Naive thymus-derived CD4-positive, alpha-beta T cell (primary cell): Measurements from ENCODE around the gene OVAAL. TPM values are rescaled to one million over a fixed set of nuclear protein-coding genes. Genes with fewer than 3 reads are reported as not detected.

Source experiments
- ATAC-seq: fragments of 150-1000 bp; cut with Tn5 transposase; 2 replicates; pipeline ENCODE4 v1.10.0; 2021; ENCODE audit warnings: mild to moderate bottlenecking, moderate library complexity
- CTCF ChIA-PET: fragments of 350-600 bp; sonication (Branson Sonifier 250); formaldehyde crosslinking; loops from one replicate; lab custom pipeline; 2021; ENCODE audit warnings: antibody characterized with exemption; lab: Charles Lee
- POLR2A ChIA-PET: fragments of 350-600 bp; sonication (Branson Sonifier 250); formaldehyde crosslinking; loops from one replicate; lab custom pipeline; 2021; ENCODE audit warnings: antibody characterized with exemption, inconsistent platforms; lab: Charles Lee
- DNase-seq, 9 donors: peaks; one replicate each; pipeline versions ENCODE4 v3.0.0 to v3.0.0-alpha.2; 2020 to 2022; ENCODE audit warnings: mixed read lengths in 1 of 9
- H3K27ac ChIP-seq: one replicate; pipeline ENCODE4 v1.7.0; 2013; ENCODE audit warnings: mild to moderate bottlenecking, low read depth, low read length, moderate library complexity
- H3K27me3 ChIP-seq, 2 donors: one replicate each; pipeline ENCODE4 v1.7.0; 2013; ENCODE audit warnings: low read length in 2 of 2, mild to moderate bottlenecking in 2 of 2, moderate library complexity in 2 of 2; ENCODE audit not compliant: control insufficient read depth in 2 of 2, insufficient read depth in 2 of 2
- H3K36me3 ChIP-seq, 3 experiments: 1 replicate in 2 of 3; 2 replicates in 1 of 3; pipeline ENCODE4 v1.7.0; 2013; ENCODE audit warnings: low read length in 3 of 3, mild to moderate bottlenecking in 3 of 3, moderate library complexity in 1 of 3; ENCODE audit not compliant: insufficient read depth in 3 of 3, control insufficient read depth in 2 of 3
- H3K4me1 ChIP-seq, 2 donors: one replicate each; pipeline ENCODE4 v1.7.0; 2013; ENCODE audit warnings: low read length in 2 of 2, mild to moderate bottlenecking in 2 of 2, moderate library complexity in 1 of 2; ENCODE audit not compliant: control insufficient read depth in 2 of 2, insufficient read depth in 2 of 2
- H3K4me3 ChIP-seq: 2 replicates; pipeline ENCODE4 v1.7.0; 2013; ENCODE audit warnings: mild to moderate bottlenecking, low read length
- H3K9me3 ChIP-seq, 3 experiments: 1 replicate in 2 of 3; 2 replicates in 1 of 3; pipeline ENCODE4 v1.7.0; 2013; ENCODE audit warnings: low read length in 3 of 3; ENCODE audit not compliant: control insufficient read depth in 2 of 3
- H3K27ac Mint-ChIP-seq, 9 donors: one replicate each; pipeline ENCODE4 v1.8.0; 2020 to 2022; ENCODE audit warnings: mixed read lengths in 9 of 9, mild to moderate bottlenecking in 8 of 9, moderate library complexity in 5 of 9, inconsistent platforms in 2 of 9
- H3K27me3 Mint-ChIP-seq, 5 donors: one replicate each; pipeline ENCODE4 v1.8.0; 2021 to 2022; ENCODE audit warnings: mixed read lengths in 5 of 5, mild to moderate bottlenecking in 1 of 5
- H3K36me3 Mint-ChIP-seq, 5 donors: one replicate each; pipeline ENCODE4 v1.8.0; 2020 to 2022; ENCODE audit warnings: mixed read lengths in 5 of 5, mild to moderate bottlenecking in 3 of 5, inconsistent platforms in 1 of 5
- H3K4me1 Mint-ChIP-seq, 7 donors: one replicate each; pipeline ENCODE4 v1.8.0; 2020 to 2022; ENCODE audit warnings: mixed read lengths in 7 of 7, mild to moderate bottlenecking in 3 of 7, inconsistent platforms in 1 of 7
- H3K4me3 Mint-ChIP-seq, 10 donors: one replicate each; pipeline ENCODE4 v1.8.0; 2020 to 2022; ENCODE audit warnings: mild to moderate bottlenecking in 10 of 10, mixed read lengths in 10 of 10, moderate library complexity in 6 of 10, inconsistent platforms in 2 of 10
- H3K9me3 Mint-ChIP-seq, 11 donors: one replicate each; pipeline ENCODE4 v1.8.0; 2020 to 2022; ENCODE audit warnings: mixed read lengths in 11 of 11, mild to moderate bottlenecking in 4 of 11, inconsistent platforms in 1 of 11, moderate library complexity in 1 of 11
- intact Hi-C, 2 donors: fragments of 100-400 bp; cut with micrococcal nuclease; formaldehyde crosslinking; loops; one replicate each; pipeline ENCODE4 v1.15.1; 2023
- polyA plus RNA-seq, 2 donors: library from polyadenylated mRNA; unstranded; fragments of 300-500 nt; fragmentation: Illumina TruSeq; gene quantifications; one replicate each; pipeline ENCODE4 v1.2.3, GENCODE V29; 2021
- total RNA-seq, 6 experiments: library from RNA in 5 of 6; stranded (reverse) in 5 of 6; gene quantifications; 1 replicate in 5 of 6; 2 replicates in 1 of 6; pipeline ENCODE4 v1.2.3 and lab custom pipeline; 2021 to 2026

OVAAL gene
- total and polyA plus RNA-seq, 7 experiments from 2014 or later = not detected

- H3K9me3 Mint-ChIP-seq = no peaks in the 10 kb centered on the region
- no peaks in the 10 kb centered on the region for H3K4me1 ChIP-seq
- ChIA-PET POLR2A (no interaction called here), CTCF (no interaction called here)
- no peaks in the 10 kb centered on the region for H3K27me3 ChIP-seq
- no peak overlapping the region for H3K27ac Mint-ChIP-seq
- H3K27ac ChIP-seq = no peak overlapping the region
- H3K27me3 Mint-ChIP-seq = peaks cover 0 to 20% (median 13%) of the 10 kb centered on the region in 5 donors
- no peak for ATAC-seq
- peaks cover 0 to 8% (median 0%) of the 10 kb centered on the region in 7 donors for H3K4me1 Mint-ChIP-seq
- intact Hi-C loops = no loop called here
- no peak overlapping the region for H3K4me3 ChIP-seq
- no peaks in the 10 kb centered on the region for H3K36me3 ChIP-seq
- H3K36me3 Mint-ChIP-seq = no peaks in the 10 kb centered on the region
- H3K9me3 ChIP-seq = no peaks in the 10 kb centered on the region
- DNase-seq = no peak
- no peak overlapping the region for H3K4me3 Mint-ChIP-seq
Observed at GRCh38 chr1:180566495-180566894, 7.7 kb downstream of the OVAAL start.

DNA sequence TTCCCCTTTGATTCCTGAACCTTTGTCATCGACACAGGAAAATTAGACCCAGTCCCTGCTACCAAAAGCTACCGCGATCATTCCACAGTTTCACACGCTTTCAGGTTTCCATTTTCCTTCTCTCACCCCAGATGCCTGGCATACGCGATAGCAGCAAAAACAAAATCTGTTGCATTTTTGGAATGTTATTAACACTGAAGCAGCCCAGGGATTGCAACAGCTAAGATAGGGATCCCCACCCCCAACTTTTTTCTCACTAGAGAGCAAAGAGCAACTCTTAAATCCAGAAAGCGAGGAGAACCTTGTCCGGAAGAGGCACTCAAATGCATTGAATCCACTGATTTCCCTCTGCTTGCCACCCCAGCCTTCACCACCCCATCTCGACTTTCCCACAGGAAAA, 8.9 kb downstream of the OVAAL start:
- Histone ChIP-seq H3K36me3 (no peaks in the 10 kb centered on the region), H3K9me3 (no peaks in the 10 kb centered on the region), H3K4me3 (no peak overlapping the region), H3K4me1 (no peaks in the 10 kb centered on the region), H3K27me3 (no peaks in the 10 kb centered on the region), H3K27ac (no peak overlapping the region)
- ChIA-PET CTCF (no interaction called here), POLR2A (no interaction called here)
- peaks cover 0 to 2% (median 0%) of the 10 kb centered on the region in 11 donors for H3K9me3 Mint-ChIP-seq
- H3K27me3 Mint-ChIP-seq = peaks cover 0 to 20% (median 15%) of the 10 kb centered on the region in 5 donors
- intact Hi-C loops = no loop called here
- ATAC-seq (no peak), DNase-seq (no peak)
- H3K27ac Mint-ChIP-seq = no peak overlapping the region
- H3K4me1 Mint-ChIP-seq = peaks cover 0 to 19% (median 0%) of the 10 kb centered on the region in 7 donors
- H3K36me3 Mint-ChIP-seq = no peaks in the 10 kb centered on the region
- no peak overlapping the region for H3K4me3 Mint-ChIP-seq

DNA sequence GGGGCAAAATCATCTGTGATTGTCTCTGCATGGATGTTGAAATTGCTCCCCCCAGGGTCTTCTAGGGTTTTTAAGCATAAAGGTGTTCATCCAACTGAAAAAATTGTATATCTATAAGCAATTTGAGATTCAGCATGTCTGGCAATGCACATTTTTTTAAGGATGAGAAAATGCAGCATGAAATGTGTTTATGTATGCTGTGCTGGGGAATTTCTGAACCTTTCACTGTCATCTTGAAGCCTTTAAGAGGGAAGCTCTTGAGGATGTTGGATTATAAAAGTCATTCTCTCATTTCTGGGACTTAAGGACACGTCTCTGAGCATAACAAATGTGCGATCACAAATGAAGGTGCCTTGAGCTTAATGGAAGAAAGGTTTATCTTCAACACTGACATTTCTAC, 9.4 kb downstream of the OVAAL start:
- POLR2A ChIA-PET = no interaction called here

GRCh38 chr1:180571060-180571831, 12.5 kb downstream of the OVAAL start:
- no peak for ATAC-seq
- Mint-ChIP-seq H3K4me1 (peaks cover 0 to 20% (median 0%) of the 10 kb centered on the region in 7 donors), H3K9me3 (peaks cover 0 to 2% (median 0%) of the 10 kb centered on the region in 11 donors), H3K27me3 (peaks cover 0 to 28% (median 13%) of the 10 kb centered on the region in 5 donors), H3K4me3 (no peak overlapping the region), H3K27ac (no peak overlapping the region), H3K36me3 (no peaks in the 10 kb centered on the region)
- no peaks in the 10 kb centered on the region for H3K36me3 ChIP-seq
- intact Hi-C loops = no loop called here
- H3K4me1 ChIP-seq = no peaks in the 10 kb centered on the region
- ChIA-PET POLR2A (no interaction called here), CTCF (no interaction called here)
- no peak overlapping the region for H3K4me3 ChIP-seq
- no peaks in the 10 kb centered on the region for H3K27me3 ChIP-seq
- H3K27ac ChIP-seq = no peak overlapping the region
- H3K9me3 ChIP-seq = no peaks in the 10 kb centered on the region
- no peak for DNase-seq

More for the DNA sequence above, 9.4 kb downstream of the OVAAL start:
- ATAC-seq (no peak), DNase-seq (no peak)
- H3K36me3 Mint-ChIP-seq = no peaks in the 10 kb centered on the region
- Histone ChIP-seq H3K9me3 (no peaks in the 10 kb centered on the region), H3K4me3 (no peak overlapping the region), H3K27ac (no peak overlapping the region), H3K27me3 (no peaks in the 10 kb centered on the region), H3K36me3 (no peaks in the 10 kb centered on the region), H3K4me1 (no peaks in the 10 kb centered on the region)
- intact Hi-C loops = no loop called here
- H3K27me3 Mint-ChIP-seq = peaks cover 0 to 20% (median 19%) of the 10 kb centered on the region in 5 donors
- H3K27ac Mint-ChIP-seq = no peak overlapping the region
- H3K4me1 Mint-ChIP-seq = peaks cover 0 to 20% (median 0%) of the 10 kb centered on the region in 7 donors
- CTCF ChIA-PET = no interaction called here
- H3K4me3 Mint-ChIP-seq = no peak overlapping the region
- H3K9me3 Mint-ChIP-seq = peaks cover 0 to 2% (median 0%) of the 10 kb centered on the region in 11 donors

DNA sequence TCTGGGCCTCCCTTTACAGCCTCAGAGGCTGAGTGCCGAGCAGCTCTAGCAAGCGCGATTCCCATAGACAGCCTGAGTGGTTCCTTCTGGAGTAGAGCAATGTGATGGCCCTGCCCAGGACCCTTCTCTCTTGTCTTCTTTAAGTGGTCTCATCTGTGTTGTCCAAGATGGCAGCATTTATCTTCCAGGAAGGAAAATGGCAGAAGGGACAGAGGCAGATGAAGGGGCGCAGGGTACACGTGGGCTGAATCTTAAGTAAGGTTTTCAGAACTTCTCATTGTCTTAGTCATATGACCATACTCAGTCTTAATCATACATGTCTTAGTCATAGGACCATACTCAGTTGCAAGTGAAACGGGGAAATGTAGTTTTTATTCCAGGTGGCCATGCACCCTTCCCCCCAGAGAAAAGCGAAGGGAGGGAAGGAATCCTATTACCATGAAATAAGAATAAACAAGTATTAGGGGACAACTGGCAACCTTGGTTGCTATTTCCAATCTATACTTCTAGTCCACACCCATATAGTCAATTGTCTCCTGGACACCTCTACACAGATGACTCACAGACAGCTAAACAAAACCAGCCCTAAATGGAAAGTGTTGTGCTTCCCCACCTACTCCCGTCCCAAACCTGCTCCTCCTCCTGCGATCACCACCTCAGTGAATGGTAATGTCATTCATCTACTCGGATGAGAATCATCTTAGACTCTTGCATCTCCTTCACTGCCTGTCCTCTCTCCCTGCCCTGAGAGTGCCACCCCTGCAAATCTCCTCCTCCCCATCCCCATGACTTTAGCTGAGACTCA, 13.3 kb downstream of the OVAAL start:
- no peak overlapping the region for H3K4me3 Mint-ChIP-seq
- CTCF ChIA-PET = no interaction called here
- Histone ChIP-seq H3K27me3 (no peaks in the 10 kb centered on the region), H3K27ac (no peak overlapping the region), H3K36me3 (no peaks in the 10 kb centered on the region), H3K4me3 (no peak overlapping the region), H3K9me3 (no peaks in the 10 kb centered on the region), H3K4me1 (no peaks in the 10 kb centered on the region)
- POLR2A ChIA-PET = no interaction called here
- no peaks in the 10 kb centered on the region for H3K36me3 Mint-ChIP-seq
- DNase-seq = peak in 1 of 9 donors; percentile 48
- peaks cover 0 to 28% (median 13%) of the 10 kb centered on the region in 5 donors for H3K27me3 Mint-ChIP-seq
- ATAC-seq = no peak
- peak overlapping the region in 1 of 9 donors; percentile 1 for H3K27ac Mint-ChIP-seq
- H3K4me1 Mint-ChIP-seq = peaks cover 0 to 20% (median 0%) of the 10 kb centered on the region in 7 donors
- H3K9me3 Mint-ChIP-seq = peaks cover 0 to 2% (median 0%) of the 10 kb centered on the region in 11 donors
- intact Hi-C loops = no loop called here

DNA sequence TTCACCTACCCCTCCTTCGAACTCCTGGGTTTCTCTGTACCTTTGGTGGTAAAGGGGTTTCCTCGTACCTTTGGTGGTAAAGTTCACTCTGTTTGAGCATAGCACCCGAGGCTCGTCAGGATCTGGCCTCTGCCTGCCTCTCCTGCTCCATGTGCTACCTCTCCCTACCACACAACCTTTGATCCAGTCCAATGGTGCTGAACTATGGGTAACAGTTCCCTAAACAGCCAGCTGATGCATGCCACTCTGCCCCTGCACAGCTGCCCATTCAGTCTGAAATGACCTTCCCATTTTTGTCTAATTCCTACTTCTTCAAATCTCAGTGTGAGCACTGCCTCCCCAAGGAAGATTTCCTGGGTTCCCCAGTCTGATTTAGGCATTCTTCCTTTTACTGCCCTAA, 14.0 kb downstream of the OVAAL start:
- intact Hi-C loops = no loop called here
- ChIA-PET POLR2A (no interaction called here), CTCF (no interaction called here)
- Mint-ChIP-seq H3K27me3 (peaks cover 0 to 30% (median 6%) of the 10 kb centered on the region in 5 donors), H3K4me3 (no peak overlapping the region), H3K9me3 (peaks cover 0 to 2% (median 0%) of the 10 kb centered on the region in 11 donors), H3K4me1 (peaks cover 0 to 20% (median 0%) of the 10 kb centered on the region in 7 donors), H3K27ac (no peak overlapping the region), H3K36me3 (no peaks in the 10 kb centered on the region)
- Histone ChIP-seq H3K27me3 (no peaks in the 10 kb centered on the region), H3K4me1 (no peaks in the 10 kb centered on the region), H3K9me3 (no peaks in the 10 kb centered on the region), H3K27ac (no peak overlapping the region), H3K4me3 (no peak overlapping the region), H3K36me3 (no peaks in the 10 kb centered on the region)
- no peak for ATAC-seq
- DNase-seq = no peak
